Measurements from ENCODE around the gene ATG9A.

The ATG9A gene

DNA sequence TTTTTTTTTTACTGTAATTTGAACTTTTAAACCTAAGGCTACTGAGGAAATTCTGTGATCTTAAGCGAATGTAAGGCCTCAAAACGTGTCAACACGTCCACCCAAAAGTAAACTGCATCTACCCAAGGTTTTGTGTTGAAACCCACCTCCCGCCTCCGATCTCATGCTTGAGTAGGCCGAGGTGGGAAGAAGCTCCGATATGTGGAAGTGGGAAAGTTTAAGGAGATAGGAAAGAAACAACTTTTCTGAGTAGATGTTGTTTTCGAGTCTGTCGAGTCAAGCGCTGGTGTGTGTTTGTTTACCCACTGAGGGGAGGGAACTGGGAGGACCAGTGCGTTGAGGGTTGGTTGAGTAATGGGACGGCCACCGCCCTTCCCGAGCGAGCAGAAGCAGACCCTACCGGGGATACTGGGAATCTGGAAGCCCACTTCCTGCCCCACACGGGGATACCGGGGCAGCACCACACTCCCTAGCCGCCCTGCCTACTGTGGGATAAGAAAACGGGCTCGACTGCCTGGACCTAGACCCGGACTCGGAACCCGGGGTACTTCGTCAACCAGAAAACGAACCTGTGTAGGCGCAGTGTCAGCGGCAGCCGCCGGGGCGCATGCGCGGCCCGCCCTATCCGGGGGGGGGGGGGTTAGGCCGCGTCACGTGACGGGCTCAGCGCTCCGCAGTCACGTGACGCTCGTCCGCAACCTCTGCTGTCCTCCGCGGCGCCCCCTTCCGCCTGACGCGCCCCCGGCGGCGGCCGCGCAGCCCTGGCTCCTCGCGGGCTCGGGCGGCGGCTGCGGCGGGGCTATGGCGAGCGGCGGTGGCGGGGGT lies 51.7 kb downstream of the ATG9A start, which contains the start of gene RETREG2 (continued):
- TF ChIP-seq, protein P1, sequence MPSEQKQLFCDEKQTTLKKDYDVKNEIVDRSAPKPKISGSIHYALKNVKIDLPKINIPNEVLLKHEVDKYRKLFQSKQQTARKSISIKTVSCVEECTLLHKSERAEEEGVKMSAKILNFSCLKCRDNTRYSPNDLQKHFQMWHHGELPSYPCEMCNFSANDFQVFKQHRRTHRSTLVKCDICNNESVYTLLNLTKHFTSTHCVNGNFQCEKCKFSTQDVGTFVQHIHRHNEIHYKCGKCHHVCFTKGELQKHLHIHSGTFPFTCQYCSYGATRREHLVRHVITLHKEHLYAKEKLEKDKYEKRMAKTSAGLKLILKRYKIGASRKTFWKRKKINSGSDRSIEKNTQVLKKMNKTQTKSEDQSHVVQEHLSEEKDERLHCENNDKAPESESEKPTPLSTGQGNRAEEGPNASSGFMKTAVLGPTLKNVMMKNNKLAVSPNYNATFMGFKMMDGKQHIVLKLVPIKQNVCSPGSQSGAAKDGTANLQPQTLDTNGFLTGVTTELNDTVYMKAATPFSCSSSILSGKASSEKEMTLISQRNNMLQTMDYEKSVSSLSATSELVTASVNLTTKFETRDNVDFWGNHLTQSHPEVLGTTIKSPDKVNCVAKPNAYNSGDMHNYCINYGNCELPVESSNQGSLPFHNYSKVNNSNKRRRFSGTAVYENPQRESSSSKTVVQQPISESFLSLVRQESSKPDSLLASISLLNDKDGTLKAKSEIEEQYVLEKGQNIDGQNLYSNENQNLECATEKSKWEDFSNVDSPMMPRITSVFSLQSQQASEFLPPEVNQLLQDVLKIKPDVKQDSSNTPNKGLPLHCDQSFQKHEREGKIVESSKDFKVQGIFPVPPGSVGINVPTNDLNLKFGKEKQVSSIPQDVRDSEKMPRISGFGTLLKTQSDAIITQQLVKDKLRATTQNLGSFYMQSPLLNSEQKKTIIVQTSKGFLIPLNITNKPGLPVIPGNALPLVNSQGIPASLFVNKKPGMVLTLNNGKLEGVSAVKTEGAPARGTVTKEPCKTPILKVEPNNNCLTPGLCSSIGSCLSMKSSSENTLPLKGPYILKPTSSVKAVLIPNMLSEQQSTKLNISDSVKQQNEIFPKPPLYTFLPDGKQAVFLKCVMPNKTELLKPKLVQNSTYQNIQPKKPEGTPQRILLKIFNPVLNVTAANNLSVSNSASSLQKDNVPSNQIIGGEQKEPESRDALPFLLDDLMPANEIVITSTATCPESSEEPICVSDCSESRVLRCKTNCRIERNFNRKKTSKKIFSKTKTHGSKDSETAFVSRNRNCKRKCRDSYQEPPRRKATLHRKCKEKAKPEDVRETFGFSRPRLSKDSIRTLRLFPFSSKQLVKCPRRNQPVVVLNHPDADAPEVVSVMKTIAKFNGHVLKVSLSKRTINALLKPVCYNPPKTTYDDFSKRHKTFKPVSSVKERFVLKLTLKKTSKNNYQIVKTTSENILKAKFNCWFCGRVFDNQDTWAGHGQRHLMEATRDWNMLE (tag by site-specific recombination; conservative IDR thresholded peaks at IDR 0.05; ENCODE audit: low read depth) = no peak
- peak; percentile 58; the same call in 1 of the 2 replicates for TF ChIP-seq KLF10 (tag by site-specific recombination; IDR thresholded peaks at IDR 0.05)
- peak; percentile 95 for TF ChIP-seq WT1 (tag by site-specific recombination; IDR thresholded peaks at IDR 0.05)
- no peak for TF ChIP-seq MZF1 (tag by site-specific recombination; IDR thresholded peaks at IDR 0.05; ENCODE audit: borderline replicate concordance)
- 0 out of 2 replicates have a peak, but pooled peaks have one; percentile 37 for TF ChIP-seq ZBTB8A (tag by site-specific recombination; IDR thresholded peaks at IDR 0.05)
- peak; percentile 57 for TF ChIP-seq ZNF335 (tag by site-specific recombination; conservative IDR thresholded peaks at IDR 0.05)
- peak; percentile 48; the same call in 1 of the 2 replicates for TF ChIP-seq ZNF629 (tag by site-specific recombination; IDR thresholded peaks at IDR 0.05)
- TF ChIP-seq ZNF341 (tag by site-specific recombination; IDR thresholded peaks at IDR 0.05; ENCODE audit: low read depth) = peak; percentile 65
- no peak for TF ChIP-seq ZNF16 (tag by site-specific recombination; IDR thresholded peaks at IDR 0.05; ENCODE audit: low read depth)
- TF ChIP-seq ZNF777 (tag by site-specific recombination; IDR thresholded peaks at IDR 0.05; ENCODE audit: borderline replicate concordance) = no peak
- TF ChIP-seq CTCF (tag by site-specific recombination; IDR thresholded peaks at IDR 0.05) = peak; percentile 20; the same call in 1 of the 2 replicates
- 0 out of 2 replicates have a peak, but pooled peaks have one; percentile 33 for TF ChIP-seq TRIM28 (IDR thresholded peaks at IDR 0.05; ENCODE audit: borderline replicate concordance, low read length)
- TF ChIP-seq ZFP41 (tag by site-specific recombination; IDR thresholded peaks at IDR 0.05; ENCODE audit: borderline replicate concordance) = no peak
- no peak for TF ChIP-seq HOXC10 (CRISPR knock-in tag; IDR thresholded peaks at IDR 0.05)
- TF ChIP-seq, protein P2, sequence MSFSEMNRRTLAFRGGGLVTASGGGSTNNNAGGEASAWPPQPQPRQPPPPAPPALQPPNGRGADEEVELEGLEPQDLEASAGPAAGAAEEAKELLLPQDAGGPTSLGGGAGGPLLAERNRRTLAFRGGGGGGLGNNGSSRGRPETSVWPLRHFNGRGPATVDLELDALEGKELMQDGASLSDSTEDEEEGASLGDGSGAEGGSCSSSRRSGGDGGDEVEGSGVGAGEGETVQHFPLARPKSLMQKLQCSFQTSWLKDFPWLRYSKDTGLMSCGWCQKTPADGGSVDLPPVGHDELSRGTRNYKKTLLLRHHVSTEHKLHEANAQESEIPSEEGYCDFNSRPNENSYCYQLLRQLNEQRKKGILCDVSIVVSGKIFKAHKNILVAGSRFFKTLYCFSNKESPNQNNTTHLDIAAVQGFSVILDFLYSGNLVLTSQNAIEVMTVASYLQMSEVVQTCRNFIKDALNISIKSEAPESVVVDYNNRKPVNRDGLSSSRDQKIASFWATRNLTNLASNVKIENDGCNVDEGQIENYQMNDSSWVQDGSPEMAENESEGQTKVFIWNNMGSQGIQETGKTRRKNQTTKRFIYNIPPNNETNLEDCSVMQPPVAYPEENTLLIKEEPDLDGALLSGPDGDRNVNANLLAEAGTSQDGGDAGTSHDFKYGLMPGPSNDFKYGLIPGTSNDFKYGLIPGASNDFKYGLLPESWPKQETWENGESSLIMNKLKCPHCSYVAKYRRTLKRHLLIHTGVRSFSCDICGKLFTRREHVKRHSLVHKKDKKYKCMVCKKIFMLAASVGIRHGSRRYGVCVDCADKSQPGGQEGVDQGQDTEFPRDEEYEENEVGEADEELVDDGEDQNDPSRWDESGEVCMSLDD (tag by site-specific recombination; IDR thresholded peaks at IDR 0.05) = 0 out of 2 replicates have a peak, but pooled peaks have one; percentile 20
- TF ChIP-seq BCL11A (tag by site-specific recombination; IDR thresholded peaks at IDR 0.05; ENCODE audit: low read depth) = 0 out of 2 replicates have a peak, but pooled peaks have one; percentile 22
- TF ChIP-seq ZNF610 (tag by site-specific recombination; IDR thresholded peaks at IDR 0.05; ENCODE audit: borderline replicate concordance) = 0 out of 2 replicates have a peak, but pooled peaks have one; percentile 26
- TF ChIP-seq ZNF398 (tag by site-specific recombination; IDR thresholded peaks at IDR 0.05) = peak; percentile 39; the same call in 1 of the 2 replicates
- TF ChIP-seq, protein P3, sequence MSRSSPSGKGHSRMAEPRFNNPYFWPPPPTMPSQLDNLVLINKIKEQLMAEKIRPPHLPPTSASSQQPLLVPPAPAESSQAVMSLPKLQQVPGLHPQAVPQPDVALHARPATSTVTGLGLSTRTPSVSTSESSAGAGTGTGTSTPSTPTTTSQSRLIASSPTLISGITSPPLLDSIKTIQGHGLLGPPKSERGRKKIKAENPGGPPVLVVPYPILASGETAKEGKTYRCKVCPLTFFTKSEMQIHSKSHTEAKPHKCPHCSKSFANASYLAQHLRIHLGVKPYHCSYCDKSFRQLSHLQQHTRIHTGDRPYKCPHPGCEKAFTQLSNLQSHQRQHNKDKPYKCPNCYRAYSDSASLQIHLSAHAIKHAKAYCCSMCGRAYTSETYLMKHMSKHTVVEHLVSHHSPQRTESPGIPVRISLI (tag by site-specific recombination; IDR thresholded peaks at IDR 0.05) = no peak
- TF ChIP-seq ZNF596 (tag by site-specific recombination; IDR thresholded peaks at IDR 0.05) = no peak
- TF ChIP-seq ZBTB21 (tag by site-specific recombination; IDR thresholded peaks at IDR 0.05) = no peak
- peak; percentile 85 for TF ChIP-seq KLF8 (tag by site-specific recombination; IDR thresholded peaks at IDR 0.05)
- TF ChIP-seq, protein P4, sequence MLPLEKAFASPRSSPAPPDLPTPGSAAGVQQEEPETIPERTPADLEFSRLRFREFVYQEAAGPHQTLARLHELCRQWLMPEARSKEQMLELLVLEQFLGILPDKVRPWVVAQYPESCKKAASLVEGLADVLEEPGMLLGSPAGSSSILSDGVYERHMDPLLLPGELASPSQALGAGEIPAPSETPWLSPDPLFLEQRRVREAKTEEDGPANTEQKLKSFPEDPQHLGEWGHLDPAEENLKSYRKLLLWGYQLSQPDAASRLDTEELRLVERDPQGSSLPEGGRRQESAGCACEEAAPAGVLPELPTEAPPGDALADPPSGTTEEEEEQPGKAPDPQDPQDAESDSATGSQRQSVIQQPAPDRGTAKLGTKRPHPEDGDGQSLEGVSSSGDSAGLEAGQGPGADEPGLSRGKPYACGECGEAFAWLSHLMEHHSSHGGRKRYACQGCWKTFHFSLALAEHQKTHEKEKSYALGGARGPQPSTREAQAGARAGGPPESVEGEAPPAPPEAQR (tag by site-specific recombination; IDR thresholded peaks at IDR 0.05) = no peak
- no peak for TF ChIP-seq KLF16 (tag by site-specific recombination; IDR thresholded peaks at IDR 0.05)
- no peak for TF ChIP-seq ZNF501 (tag by site-specific recombination; IDR thresholded peaks at IDR 0.05)

Data from HEK293 (cell line).